Endothelial cell of umbilical vein (primary cell): ENCODE results near the gene NELFB. TPM values are rescaled to one million over a fixed set of nuclear protein-coding genes. Genes with fewer than 3 reads are reported as not detected.

ENCODE experiments used
- BruUV-seq: library from RNA; stranded (reverse); fragments of 400-500 nt; replicated peaks from 2 replicates; lab custom pipeline; 2021; lab: Mats Ljungman, UMichigan
- CTCF ChIA-PET: fragments of 300-600, 350-600 bp; sonication (Branson Sonifier 250); formaldehyde crosslinking; loops from one replicate; lab custom pipeline; 2021; ENCODE audit warnings: antibody characterized with exemption, inconsistent platforms; lab: Charles Lee
- POLR2A ChIA-PET: fragments of 300-600, 350-600 bp; sonication (Branson Sonifier 250); formaldehyde crosslinking; loops from one replicate; lab custom pipeline; 2021; ENCODE audit warnings: antibody characterized with exemption, inconsistent platforms; lab: Charles Lee
- DNase-seq: peaks from one replicate; pipeline ENCODE4 v3.0.0-alpha.2; 2011; ENCODE audit warnings: low read depth, low spot score
- FAIRE-seq: peaks from 2 replicates; lab custom pipeline; 2011; peaks lifted over from hg19 to GRCh38; lab: Jason Lieb, UNC
- H2AFZ ChIP-seq: 2 replicates; pipeline ENCODE4 v1.6.0; 2012; ENCODE audit warnings: low read depth, low read length, control low read depth, inconsistent platforms
- H3K27ac ChIP-seq: 2 replicates; pipeline ENCODE4 v1.5.1; 2011; ENCODE audit warnings: low read depth, mild to moderate bottlenecking, control low read depth, low read length, moderate library complexity; ENCODE audit not compliant: insufficient read depth
- H3K27me3 ChIP-seq, 2 experiments: 2 replicates each; pipeline versions ENCODE4 v1.6.0 to v1.6.1; 2011; ENCODE audit warnings: low read length in 2 of 2, mixed read lengths in 1 of 2; ENCODE audit not compliant: control insufficient read depth in 2 of 2, insufficient read depth in 2 of 2
- H3K36me3 ChIP-seq, 2 experiments: 2 replicates in 1 of 2; 3 replicates in 1 of 2; pipeline ENCODE4 v1.5.1; 2011; ENCODE audit warnings: low read length in 2 of 2, mild to moderate bottlenecking in 1 of 2, moderate library complexity in 1 of 2; ENCODE audit not compliant: control insufficient read depth in 2 of 2, insufficient read depth in 2 of 2; ENCODE audit errors: extremely low read depth in 1 of 2
- H3K4me1 ChIP-seq: 3 replicates; pipeline ENCODE4 v1.5.1; 2011; ENCODE audit warnings: mild to moderate bottlenecking, low read length; ENCODE audit not compliant: control insufficient read depth, insufficient read depth; ENCODE audit errors: extremely low read depth
- H3K4me2 ChIP-seq: 2 replicates; pipeline ENCODE4 v1.6.1; 2011; ENCODE audit warnings: low read length, control low read depth, mixed read lengths; ENCODE audit not compliant: insufficient read depth
- H3K4me3 ChIP-seq, 3 experiments: fragments of 200-600 bp in 1 of 3; sonication (generic), shearing (Covaris generic) in 1 of 3; replicated peaks in 1 of 3; 2 replicates each; pipeline ENCODE4 v1.5.1; 2011 to 2016; ENCODE audit warnings: control low read depth in 3 of 3, low read length in 3 of 3, mild to moderate bottlenecking in 2 of 3, inconsistent platforms in 1 of 3, low read depth in 1 of 3, moderate library complexity in 1 of 3; ENCODE audit not compliant: insufficient read depth in 1 of 3
- H3K79me2 ChIP-seq: 2 replicates; pipeline ENCODE4 v1.6.0; 2012; ENCODE audit warnings: low read length, inconsistent platforms; ENCODE audit not compliant: control insufficient read depth, insufficient read depth
- H3K9ac ChIP-seq: replicated peaks from 2 replicates; pipeline ENCODE3; 2011; ENCODE audit warnings: low read length, control low read depth; ENCODE audit not compliant: insufficient read depth; ENCODE audit errors: extremely low read depth
- H3K9me1 ChIP-seq: replicated peaks from 3 replicates; pipeline ENCODE4 v1.6.0; 2011; ENCODE audit warnings: mild to moderate bottlenecking, low read length; ENCODE audit not compliant: control insufficient read depth, insufficient read depth; ENCODE audit errors: extremely low read depth
- H3K9me3 ChIP-seq: replicated peaks from 2 replicates; pipeline ENCODE4 v1.5.1; 2012; ENCODE audit warnings: low read length, inconsistent platforms; ENCODE audit not compliant: control insufficient read depth, insufficient read depth
- H4K20me1 ChIP-seq: replicated peaks from 2 replicates; pipeline ENCODE3; 2011; ENCODE audit warnings: mild to moderate bottlenecking, low read length; ENCODE audit not compliant: control insufficient read depth, insufficient read depth; ENCODE audit errors: extremely low read depth
- CTCF ChIP-seq, 2 donors: IDR thresholded peaks; 1 replicate in 1 of 2; 2 replicates in 1 of 2; pipeline ENCODE4 v1.5.1; 2011; ENCODE audit warnings: low read length in 2 of 2, mild to moderate bottlenecking in 2 of 2, moderate library complexity in 2 of 2, control low read depth in 1 of 2, inconsistent platforms in 1 of 2, low read depth in 1 of 2; ENCODE audit not compliant: insufficient read depth in 1 of 2; ENCODE audit errors: extremely low read depth in 1 of 2
- EZH2 ChIP-seq: IDR thresholded peaks from 2 replicates; pipeline ENCODE4 v1.6.1; 2012; ENCODE audit warnings: borderline replicate concordance, low read depth, mild to moderate bottlenecking, moderate library complexity, low read length, inconsistent platforms; ENCODE audit not compliant: severe bottlenecking
- JUN ChIP-seq: IDR thresholded peaks from 2 replicates; pipeline ENCODE4 v1.6.1; 2011; ENCODE audit warnings: borderline replicate concordance, low read depth; ENCODE audit not compliant: insufficient read length, insufficient read depth
- MYC ChIP-seq: IDR thresholded peaks from one replicate; pipeline ENCODE4 v1.6.1; 2011; ENCODE audit warnings: mild to moderate bottlenecking, low read depth, low read length
- POLR2A ChIP-seq: IDR thresholded peaks from 2 replicates; pipeline ENCODE4 v1.6.1; 2012; ENCODE audit warnings: low read depth, mild to moderate bottlenecking, control low read depth, low read length
- dilution Hi-C: fragments of 300-500 bp; cut with MboI; formaldehyde crosslinking; loops from one replicate; pipeline ENCODE4 v1.15.0; 2019; ENCODE audit warnings: low sequenced_read_pairs; ENCODE audit not compliant: extremely low pct_ligation_motif_present
- intact Hi-C: fragments of 100-400 bp; cut with micrococcal nuclease; formaldehyde crosslinking; loops from one replicate; pipeline ENCODE4 v1.10.0; 2022
- polyA plus RNA-seq, 4 experiments: library from polyadenylated mRNA; depleted of rRNA in 3 of 4; stranded (reverse) in 3 of 4; unstranded in 1 of 4; fragments of >200 nt; gene quantifications; 2 replicates each; pipeline versions ENCODE4 v1.2.1 to v1.2.3, GENCODE V29; 2011 to 2012; ENCODE audit warnings: missing spikeins in 1 of 4
- total RNA-seq: library from RNA; stranded (reverse); gene quantifications from 2 replicates; pipeline ENCODE4 v1.2.3, GENCODE V29; 2021

NELFB gene
- total and polyA plus RNA-seq, 2 donors (not counting 3 experiments of a cell fraction or from before 2014, with no cell fraction given) = 62.3 to 76.1 TPM

GRCh38 chr9:137216188-137216965 is 38.8 kb upstream of the NELFB start:
- H3K4me2 ChIP-seq = no peak overlapping the region
- no peaks in the 10 kb centered on the region for H3K27me3 ChIP-seq
- no peak for FAIRE-seq
- TF ChIP-seq POLR2A (no peak), JUN (no peak), EZH2 (no peak)
- dilution Hi-C loops (no loop called here), intact Hi-C loops (no loop called here)
- H2AFZ ChIP-seq = no peak overlapping the region
- H3K27ac ChIP-seq = no peak overlapping the region
- no peaks in the 10 kb centered on the region for H4K20me1 ChIP-seq
- ChIA-PET CTCF (interaction anchor here (0.9 kb wide), 1 partner anchor 11 kb away, joined by 3 read pairs; the partner anchor contains the start of gene RNF224), POLR2A (no interaction called here)
- no peaks in the 10 kb centered on the region for H3K9me1 ChIP-seq
- H3K9ac ChIP-seq = no peak overlapping the region
- no peak for DNase-seq
- no peaks in the 10 kb centered on the region for H3K79me2 ChIP-seq
- H3K4me3 ChIP-seq = no peak overlapping the region
- peaks cover 0 to 4% of the 10 kb centered on the region in 2 experiments for H3K36me3 ChIP-seq
- peaks cover 6% of the 10 kb centered on the region for H3K4me1 ChIP-seq
- no peaks in the 10 kb centered on the region for H3K9me3 ChIP-seq
- no TSS peak for BruUV-seq

GRCh38 chr9:137217276-137218211 is 37.6 kb upstream of the NELFB start:
- H4K20me1 ChIP-seq = no peaks in the 10 kb centered on the region
- no peaks in the 10 kb centered on the region for H3K9me1 ChIP-seq
- DNase-seq (no peak), FAIRE-seq (no peak)
- intact Hi-C loops (no loop called here), dilution Hi-C loops (no loop called here)
- BruUV-seq = no TSS peak
- H3K4me2 ChIP-seq = no peak overlapping the region
- ChIA-PET CTCF (interaction anchor here (0.7 to 2.1 kb wide), 4 partner anchors 11 to 41 kb away, joined by 3 to 8 read pairs (median 4); partner anchors contain the start of genes ANAPC2 and SSNA1), POLR2A (interaction anchor here (0.6 kb wide), 1 partner anchor 171 kb away, joined by 8 read pairs; no protein-coding TSS in a partner anchor)
- no peak overlapping the region for H3K4me3 ChIP-seq
- no peaks in the 10 kb centered on the region for H3K79me2 ChIP-seq
- peaks cover 7% of the 10 kb centered on the region for H3K4me1 ChIP-seq
- peaks cover 0 to 4% of the 10 kb centered on the region in 2 experiments for H3K36me3 ChIP-seq
- H3K27me3 ChIP-seq = no peaks in the 10 kb centered on the region
- H3K27ac ChIP-seq = no peak overlapping the region
- no peak overlapping the region for H3K9ac ChIP-seq
- H3K9me3 ChIP-seq = no peaks in the 10 kb centered on the region
- TF ChIP-seq MYC = no peak
- no peak for TF ChIP-seq CTCF (IDR thresholded peaks at IDR 0.05; ENCODE audit: extremely low read depth in 1 of 2, insufficient read depth in 1 of 2, low read depth in 1 of 2, low read length in 2 of 2)
- TF ChIP-seq EZH2 = no peak
- no peak for TF ChIP-seq POLR2A
- H2AFZ ChIP-seq = no peak overlapping the region
